ENCODE data around the gene MAST2.

DNA sequence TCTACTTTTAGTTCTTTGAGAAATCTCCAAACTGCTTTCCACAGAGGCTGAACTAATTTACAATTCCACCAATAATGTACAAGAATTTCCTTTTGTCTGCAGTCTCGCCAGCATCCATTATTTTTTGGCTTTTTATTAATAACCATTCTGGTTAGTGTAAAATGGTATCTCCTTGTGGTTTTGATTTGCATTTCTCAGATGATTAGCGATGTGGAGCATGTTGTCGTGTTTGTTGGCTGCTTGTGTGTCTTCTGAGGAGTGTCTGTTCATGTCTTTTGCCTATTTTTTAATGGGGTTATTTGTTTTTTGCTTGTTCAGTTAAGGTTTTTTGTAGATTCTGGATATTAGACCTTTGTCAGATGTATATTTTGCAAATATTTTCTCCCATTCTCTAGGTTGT is 131.5 kb downstream of the MAST2 start:
- TF ChIP-seq POLR2A (IDR thresholded peaks at IDR 0.05) (no peak), CTCF (IDR thresholded peaks at IDR 0.05) (no peak)
